HL-60 (cell line): ENCODE data around the gene STAT4.

Experiments used
- DNase-seq, 2 experiments: peaks; one replicate each; pipeline ENCODE4 v3.0.0-alpha.2; 2010 to 2020; ENCODE audit warnings: low read depth in 1 of 2, low spot score in 1 of 2
- H3K27ac ChIP-seq: fragments of 250-450 bp; sonication (Bioruptor Pico); replicated peaks from 2 replicates; pipeline ENCODE4 v1.5.1; 2020; ENCODE audit warnings: mild to moderate bottlenecking, moderate library complexity
- H3K27me3 ChIP-seq: fragments of 250-450 bp; sonication (Bioruptor Pico); 2 replicates; pipeline ENCODE4 v1.5.1; 2021; ENCODE audit warnings: mild to moderate bottlenecking, moderate library complexity; ENCODE audit not compliant: insufficient read depth, poor library complexity, severe bottlenecking
- H3K4me3 ChIP-seq: replicated peaks from 2 replicates; pipeline ENCODE4 v1.5.1; 2011; ENCODE audit warnings: mild to moderate bottlenecking, control low read depth, low read length; ENCODE audit not compliant: insufficient read depth
- CTCF ChIP-seq: IDR thresholded peaks from one replicate; pipeline ENCODE4 v1.5.1; 2011; ENCODE audit warnings: low read length, control low read depth, inconsistent platforms; ENCODE audit not compliant: insufficient read depth
- GABPA ChIP-seq: IDR thresholded peaks from 2 replicates; pipeline ENCODE4 v1.6.1; 2012; ENCODE audit warnings: low read depth
- POLR2AphosphoS5 ChIP-seq: IDR thresholded peaks from 2 replicates; pipeline ENCODE4 v1.6.1; 2012; ENCODE audit warnings: low read depth
- SPI1 ChIP-seq: IDR thresholded peaks from 2 replicates; pipeline ENCODE4 v1.6.1; 2012; ENCODE audit warnings: low read depth, mild to moderate bottlenecking, borderline replicate concordance
- TF ChIP-seq, protein P1 (sequence below): IDR thresholded peaks from 2 replicates; pipeline ENCODE4 v1.6.1; 2012; ENCODE audit warnings: low read depth; ENCODE audit not compliant: insufficient replicate concordance

STAT4 gene

GRCh38 chr2:191056228-191056627 lies 94.6 kb downstream of the STAT4 start:
- Histone ChIP-seq H3K27ac (no peak overlapping the region), H3K4me3 (no peak overlapping the region), H3K27me3 (no peaks in the 10 kb centered on the region)
- peak in 1 of 2 experiments; percentile 51 for DNase-seq
- TF ChIP-seq SPI1, result peak; percentile 80
- TF ChIP-seq, protein P1, sequence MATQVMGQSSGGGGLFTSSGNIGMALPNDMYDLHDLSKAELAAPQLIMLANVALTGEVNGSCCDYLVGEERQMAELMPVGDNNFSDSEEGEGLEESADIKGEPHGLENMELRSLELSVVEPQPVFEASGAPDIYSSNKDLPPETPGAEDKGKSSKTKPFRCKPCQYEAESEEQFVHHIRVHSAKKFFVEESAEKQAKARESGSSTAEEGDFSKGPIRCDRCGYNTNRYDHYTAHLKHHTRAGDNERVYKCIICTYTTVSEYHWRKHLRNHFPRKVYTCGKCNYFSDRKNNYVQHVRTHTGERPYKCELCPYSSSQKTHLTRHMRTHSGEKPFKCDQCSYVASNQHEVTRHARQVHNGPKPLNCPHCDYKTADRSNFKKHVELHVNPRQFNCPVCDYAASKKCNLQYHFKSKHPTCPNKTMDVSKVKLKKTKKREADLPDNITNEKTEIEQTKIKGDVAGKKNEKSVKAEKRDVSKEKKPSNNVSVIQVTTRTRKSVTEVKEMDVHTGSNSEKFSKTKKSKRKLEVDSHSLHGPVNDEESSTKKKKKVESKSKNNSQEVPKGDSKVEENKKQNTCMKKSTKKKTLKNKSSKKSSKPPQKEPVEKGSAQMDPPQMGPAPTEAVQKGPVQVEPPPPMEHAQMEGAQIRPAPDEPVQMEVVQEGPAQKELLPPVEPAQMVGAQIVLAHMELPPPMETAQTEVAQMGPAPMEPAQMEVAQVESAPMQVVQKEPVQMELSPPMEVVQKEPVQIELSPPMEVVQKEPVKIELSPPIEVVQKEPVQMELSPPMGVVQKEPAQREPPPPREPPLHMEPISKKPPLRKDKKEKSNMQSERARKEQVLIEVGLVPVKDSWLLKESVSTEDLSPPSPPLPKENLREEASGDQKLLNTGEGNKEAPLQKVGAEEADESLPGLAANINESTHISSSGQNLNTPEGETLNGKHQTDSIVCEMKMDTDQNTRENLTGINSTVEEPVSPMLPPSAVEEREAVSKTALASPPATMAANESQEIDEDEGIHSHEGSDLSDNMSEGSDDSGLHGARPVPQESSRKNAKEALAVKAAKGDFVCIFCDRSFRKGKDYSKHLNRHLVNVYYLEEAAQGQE, result no peak

- no peak for DNase-seq
- no peaks in the 10 kb centered on the region for H3K27me3 ChIP-seq
- H3K27ac ChIP-seq, result no peak overlapping the region
- H3K4me3 ChIP-seq, result no peak overlapping the region
- no peak for TF ChIP-seq CTCF
- no peak for TF ChIP-seq POLR2AphosphoS5
- no peak for TF ChIP-seq SPI1
- TF ChIP-seq GABPA, result no peak
- TF ChIP-seq, protein P1, result no peak
These were observed 97.5 kb downstream of the STAT4 start for GRCh38 chr2:191053256-191053655.

DNA sequence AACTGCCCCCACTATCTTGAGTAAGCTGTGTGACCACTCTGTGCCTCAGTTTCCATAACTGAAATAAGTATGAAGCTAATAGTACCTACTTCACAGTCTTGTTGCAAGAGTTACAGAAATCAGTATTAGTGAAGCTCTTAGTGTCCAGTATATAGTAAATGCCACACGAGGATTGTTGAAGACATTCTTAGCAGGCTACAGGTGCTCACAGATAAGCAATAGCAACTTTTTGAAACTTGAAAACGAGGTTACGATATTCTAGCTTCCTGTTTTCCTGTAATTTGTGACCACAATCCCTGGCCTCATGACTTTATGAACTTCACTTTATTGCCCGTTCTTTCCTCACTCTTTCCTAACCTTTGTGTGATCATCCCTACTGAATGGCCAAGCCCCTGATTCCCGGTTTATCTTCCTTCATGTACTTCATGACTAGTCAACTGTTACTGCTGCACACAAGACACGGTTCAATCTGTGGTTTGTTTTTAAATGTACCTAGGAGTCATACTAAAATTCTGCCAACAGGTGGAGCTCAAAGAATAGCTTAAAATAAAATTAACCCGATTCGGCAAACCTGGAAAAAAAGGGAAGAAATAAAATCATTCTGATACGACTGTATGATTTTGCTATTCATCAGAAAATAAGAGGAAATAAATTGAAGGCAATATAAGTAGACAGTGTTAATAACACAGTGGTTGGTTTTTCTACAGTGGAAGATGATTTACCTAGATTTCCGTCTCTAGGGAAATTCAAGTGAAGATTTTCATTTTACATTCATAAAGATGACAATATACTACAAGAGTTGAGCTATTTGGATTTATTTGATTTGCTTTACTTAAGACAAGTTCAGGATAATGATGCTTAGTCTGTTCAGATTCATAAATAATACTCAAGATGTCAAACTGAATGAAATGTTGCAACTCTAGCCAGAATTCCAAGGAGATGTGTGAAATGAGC lies 98.7 kb downstream of the STAT4 start:
- DNase-seq, result peak; percentile 69

More for the DNA sequence above, 98.7 kb downstream of the STAT4 start:
- TF ChIP-seq, protein P1, result peak; percentile 22
- TF ChIP-seq CTCF, result peak; percentile 21
- peak; percentile 35; the same call in 1 of the 2 replicates for TF ChIP-seq SPI1
- peak; percentile 31; the same call in 1 of the 2 replicates for TF ChIP-seq POLR2AphosphoS5
- no peak for TF ChIP-seq GABPA
- no peak overlapping the region; the same call in 1 of the 2 replicates for H3K27ac ChIP-seq
- H3K4me3 ChIP-seq, result no peak overlapping the region
- no peaks in the 10 kb centered on the region for H3K27me3 ChIP-seq
